Liver (tissue), 3 donors: ENCODE data around the gene PDE3A.

ENCODE experiments used
- CTCF ChIP-seq: fragments of 150-350 bp; IDR thresholded peaks from 2 replicates; pipeline ENCODE4 v1.5.1; 2017; ENCODE audit warnings: improper control_type of control experiment, low read depth, low read length; ENCODE audit not compliant: missing input control
- GABPA ChIP-seq, 2 donors: IDR thresholded peaks in 1 of 2; conservative IDR thresholded peaks in 1 of 2; 2 replicates each; pipeline ENCODE4 v1.6.1; 2016; ENCODE audit warnings: antibody characterized with exemption in 2 of 2, mild to moderate bottlenecking in 1 of 2, moderate library complexity in 1 of 2
- MAX ChIP-seq: IDR thresholded peaks from 2 replicates; pipeline ENCODE4 v1.6.1; 2016; ENCODE audit warnings: antibody characterized with exemption
- RAD21 ChIP-seq, 2 donors: IDR thresholded peaks; 2 replicates each; pipeline ENCODE4 v1.6.1; 2016; ENCODE audit warnings: antibody characterized with exemption in 2 of 2, mild to moderate bottlenecking in 2 of 2
- RXRA ChIP-seq, 2 donors: IDR thresholded peaks; 2 replicates each; pipeline ENCODE4 v1.6.1; 2017 to 2018; ENCODE audit warnings: antibody characterized with exemption in 2 of 2, mild to moderate bottlenecking in 1 of 2
- SP1 ChIP-seq: IDR thresholded peaks from 2 replicates; pipeline ENCODE4 v1.6.1; 2018; ENCODE audit warnings: antibody characterized with exemption, mild to moderate bottlenecking
- donor health status: healthy.
- donor health status: healthy.

DNA sequence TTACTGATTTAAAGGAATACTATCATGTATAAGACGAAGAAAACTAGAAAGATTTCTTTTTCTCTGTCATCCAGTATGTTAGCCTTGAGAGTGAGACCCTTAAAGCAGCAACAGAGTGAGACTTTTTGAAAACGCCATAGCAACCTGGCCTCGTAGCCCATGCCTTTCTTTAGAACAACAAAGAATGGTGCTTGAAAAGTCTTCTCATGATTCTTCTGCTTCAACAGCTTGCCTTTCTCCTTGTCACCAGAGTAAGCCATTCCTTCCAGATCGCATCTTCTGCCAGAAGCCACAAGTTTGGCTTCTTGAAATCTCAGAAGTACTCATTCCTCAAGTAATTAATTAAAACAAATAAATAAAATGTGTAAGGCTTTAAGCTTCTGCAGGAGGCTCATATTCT is 109.3 kb downstream of the PDE3A start:
- TF ChIP-seq CTCF (no peak), RXRA (IDR thresholded peaks at IDR 0.05) (no peak), RAD21 (IDR thresholded peaks at IDR 0.05) (no peak), MAX (no peak), GABPA (IDR thresholded peaks at IDR 0.05 in 1 of 2, conservative IDR thresholded peaks at IDR 0.05 in 1 of 2) (no peak), SP1 (no peak)
